Colon (tissue), 2 donors: ENCODE results near the gene MGAT4B.

Experiments used
- FAIRE-seq: peaks from 2 replicates; lab custom pipeline; 2012; peaks lifted over from hg19 to GRCh38; lab: Jason Lieb, UNC
- donor health status: control.
- donor health status: control.

MGAT4B gene

DNA sequence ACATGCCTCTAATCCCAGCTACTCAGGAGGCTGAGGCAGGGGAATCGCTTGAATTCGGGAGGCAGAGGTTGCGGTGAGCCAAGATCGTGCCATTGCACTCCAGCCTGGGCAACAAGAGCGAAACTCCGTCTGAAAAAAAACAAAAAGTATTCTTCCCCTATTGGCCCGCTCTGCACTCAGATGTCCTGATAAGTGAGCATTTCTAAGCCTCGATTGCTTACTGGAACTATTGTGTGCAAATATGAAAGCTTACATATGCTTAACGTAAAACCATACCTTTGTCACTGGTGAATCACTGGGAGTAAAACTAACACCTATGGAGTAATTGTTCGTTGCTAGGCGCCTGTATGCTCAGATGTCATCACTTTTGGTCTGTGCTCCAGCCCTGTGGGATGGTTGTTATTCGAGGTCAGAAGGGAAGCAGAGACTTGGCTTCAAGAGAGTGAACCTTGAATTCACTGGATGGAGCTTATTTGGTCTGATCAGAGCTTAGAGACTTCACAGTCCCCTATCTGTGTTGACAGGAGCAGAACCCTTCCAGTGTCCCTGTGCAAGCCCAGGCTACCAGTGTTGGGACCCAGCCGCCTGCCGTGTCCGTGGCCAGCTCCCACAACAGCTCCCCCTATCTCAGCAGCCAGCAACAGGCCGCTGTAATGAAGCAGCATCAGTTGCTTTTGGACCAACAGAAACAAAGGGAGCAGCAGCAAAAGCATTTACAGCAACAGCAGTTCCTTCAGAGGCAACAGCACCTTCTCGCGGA is 38.2 kb downstream of the MGAT4B start:
- no peak for FAIRE-seq

- FAIRE-seq = no peak
Observed at GRCh38 chr5:179767496-179768100, 39.1 kb downstream of the MGAT4B start.

GRCh38 chr5:179766726-179767455 is 39.8 kb downstream of the MGAT4B start:
- FAIRE-seq = no peak

DNA sequence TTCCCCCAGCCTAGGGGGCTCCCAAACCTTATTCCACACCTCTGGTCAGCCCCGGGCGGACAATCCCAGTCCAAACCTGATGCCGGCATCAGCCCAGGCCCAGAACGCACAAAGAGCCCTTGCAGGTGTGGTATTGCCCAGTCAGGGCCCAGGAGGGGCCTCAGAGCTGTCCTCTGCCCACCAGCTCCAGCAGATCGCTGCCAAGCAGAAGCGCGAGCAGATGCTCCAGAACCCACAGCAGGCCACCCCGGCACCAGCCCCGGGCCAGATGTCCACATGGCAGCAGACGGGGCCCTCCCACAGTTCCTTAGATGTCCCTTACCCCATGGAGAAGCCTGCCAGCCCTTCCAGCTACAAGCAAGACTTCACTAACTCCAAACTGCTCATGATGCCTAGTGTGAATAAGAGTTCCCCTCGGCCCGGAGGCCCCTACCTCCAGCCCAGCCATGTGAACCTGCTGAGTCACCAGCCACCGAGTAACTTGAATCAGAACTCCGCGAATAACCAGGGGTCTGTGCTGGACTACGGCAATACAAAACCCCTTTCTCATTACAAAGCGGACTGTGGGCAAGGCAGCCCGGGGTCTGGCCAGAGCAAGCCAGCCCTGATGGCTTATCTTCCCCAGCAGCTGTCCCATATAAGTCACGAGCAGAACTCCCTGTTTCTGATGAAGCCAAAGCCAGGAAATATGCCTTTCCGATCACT is 40.5 kb downstream of the MGAT4B start:
- FAIRE-seq = no peak

DNA sequence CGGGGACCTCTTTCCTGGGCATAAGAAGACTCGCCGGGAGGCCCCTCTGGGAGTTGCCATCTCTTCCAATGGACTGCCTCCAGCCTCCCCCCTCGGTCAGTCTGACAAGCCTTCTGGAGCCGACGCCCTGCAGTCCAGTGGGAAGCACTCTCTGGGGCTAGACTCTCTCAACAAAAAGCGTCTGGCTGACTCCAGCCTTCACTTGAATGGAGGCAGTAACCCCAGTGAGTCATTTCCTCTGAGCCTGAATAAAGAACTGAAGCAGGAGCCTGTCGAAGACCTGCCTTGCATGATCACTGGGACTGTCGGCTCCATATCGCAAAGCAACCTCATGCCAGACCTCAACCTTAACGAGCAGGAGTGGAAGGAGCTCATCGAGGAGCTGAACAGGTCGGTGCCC is 41.3 kb downstream of the MGAT4B start:
- FAIRE-seq = no peak

- no peak for FAIRE-seq
Observed at GRCh38 chr5:179764056-179764455, 42.6 kb downstream of the MGAT4B start.

GRCh38 chr5:179763215-179763945 is 43.3 kb downstream of the MGAT4B start:
- no peak for FAIRE-seq

DNA sequence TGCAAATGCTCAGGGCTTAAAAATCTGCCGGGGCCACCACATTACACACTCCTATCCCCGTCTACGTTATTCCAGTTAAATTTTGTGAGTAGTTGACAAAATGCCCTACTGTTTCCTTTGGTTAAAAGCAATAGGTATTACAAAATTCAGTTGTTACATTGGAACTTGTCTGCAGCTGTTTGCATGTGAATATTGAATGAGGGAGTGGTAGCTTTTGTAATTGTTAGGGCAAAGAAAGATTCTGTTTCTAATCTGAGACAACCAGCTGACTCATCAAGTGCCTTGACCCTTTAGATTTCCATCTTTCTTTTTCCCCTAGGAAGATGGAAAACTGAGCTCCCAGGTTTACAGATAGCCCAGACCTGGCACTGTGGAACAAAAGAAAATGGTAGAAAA is 43.9 kb downstream of the MGAT4B start:
- FAIRE-seq = no peak

GRCh38 chr5:179762079-179762780 is 44.4 kb downstream of the MGAT4B start:
- FAIRE-seq = no peak

DNA sequence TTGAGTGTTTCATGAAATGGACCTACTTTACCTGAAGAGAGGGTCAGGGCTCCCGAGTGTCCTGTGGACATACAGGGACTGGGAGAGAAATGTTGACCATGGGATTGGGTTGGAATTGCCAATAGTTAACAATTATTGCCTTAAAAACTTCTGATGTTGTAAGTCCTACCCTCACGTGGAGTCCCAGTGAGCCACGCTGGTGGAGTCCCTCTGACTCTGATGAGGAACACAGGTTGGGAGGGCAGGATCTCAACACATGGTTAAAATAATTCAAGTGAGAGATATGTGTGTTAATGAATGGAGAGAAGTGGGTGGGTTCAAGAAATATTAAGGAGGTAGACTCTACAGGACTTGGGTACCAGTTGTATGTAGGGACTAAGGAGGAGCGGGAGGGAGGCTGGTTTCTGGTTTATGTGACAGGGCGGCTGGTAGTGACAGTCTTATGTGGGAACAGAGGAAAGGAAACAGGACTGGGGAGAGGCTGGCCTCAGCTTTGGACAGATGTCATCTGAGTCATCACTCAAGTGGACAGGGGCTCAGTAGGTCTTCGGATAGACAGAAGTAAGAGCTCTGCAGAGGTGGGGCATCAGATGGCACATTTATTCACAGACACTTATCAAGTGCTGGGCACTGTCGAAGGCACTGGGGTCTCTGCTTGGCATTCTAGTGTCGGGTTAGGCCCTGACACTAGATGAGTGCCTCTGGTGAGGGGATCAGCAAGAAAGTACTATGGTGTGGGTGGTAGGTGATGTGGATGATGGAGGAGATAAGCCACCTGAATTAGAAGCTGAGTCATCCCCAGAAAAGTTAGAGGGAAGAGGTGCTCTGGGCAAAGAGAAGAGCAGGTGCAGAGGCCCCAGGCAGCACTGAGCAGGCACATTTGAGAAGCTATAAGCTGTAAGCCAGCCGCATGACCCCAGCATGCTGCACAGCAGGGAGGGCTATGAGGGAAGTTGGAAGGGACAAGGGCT is 46.8 kb downstream of the MGAT4B start:
- FAIRE-seq = no peak

GRCh38 chr5:179758955-179759354 is 47.7 kb downstream of the MGAT4B start:
- FAIRE-seq = no peak

GRCh38 chr5:179755022-179755421 is 51.6 kb downstream of the MGAT4B start:
- FAIRE-seq = no peak

DNA sequence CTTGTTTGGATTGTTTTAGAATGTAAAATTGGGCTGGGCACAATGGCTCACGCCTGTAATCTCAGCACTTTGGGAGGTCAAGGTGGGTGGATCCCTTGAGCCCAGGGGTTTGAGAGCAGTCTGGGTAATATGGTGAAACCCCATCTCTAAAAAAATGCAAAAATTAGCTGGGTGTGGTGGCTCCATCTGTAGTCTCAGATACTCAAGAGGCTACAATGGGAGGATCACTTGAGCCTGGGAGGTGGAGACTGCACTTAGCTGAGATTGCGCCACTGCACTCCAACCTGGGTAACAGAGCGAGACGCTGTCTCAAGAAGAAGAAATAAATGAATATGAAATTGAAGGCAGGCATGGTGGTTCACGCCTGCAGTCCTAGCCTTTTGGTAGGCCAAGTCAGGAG is 52.7 kb downstream of the MGAT4B start:
- no peak for FAIRE-seq

- FAIRE-seq = no peak
Observed at GRCh38 chr5:179749857-179750508, 56.7 kb downstream of the MGAT4B start.

DNA sequence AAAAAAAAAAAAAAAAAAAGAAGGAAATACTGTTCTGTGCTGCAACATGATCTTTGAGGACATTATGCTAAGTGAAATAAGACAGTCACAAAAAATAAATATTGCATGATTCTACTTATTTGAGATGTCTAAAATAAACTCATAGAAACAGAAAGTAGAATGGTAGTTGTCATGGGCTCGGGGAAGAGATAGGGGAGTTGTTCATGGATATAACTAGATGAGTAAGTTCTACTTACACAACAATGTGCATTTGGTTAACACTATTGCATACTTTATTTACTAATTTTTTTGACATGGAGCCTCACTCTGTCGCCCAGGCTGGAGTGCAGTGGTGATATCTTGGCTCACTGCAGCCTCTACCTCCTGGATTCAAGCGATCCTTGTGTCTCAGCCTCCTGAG is 58.9 kb downstream of the MGAT4B start:
- no peak for FAIRE-seq
